NCI-H748 treated with DMSO at 0.1 percent for 48 hours (cell line): ENCODE data around the gene GON4L.
A peak's percentile ranks its signal among the peaks of the same experiment; 100 is the strongest.
"Not testable (repeated sequence)": the region's sequence is repeated elsewhere in the genome, so short reads cannot be mapped to it uniquely, and the experiment has no call there.

Experiments
- DNase-seq: peaks from one replicate; lab custom pipeline; 2025; lab: John Stamatoyannopoulos, UW

The GON4L gene

GRCh38 chr1:155748141-155748540 lies 108.9 kb downstream of the GON4L start:
- DNase-seq, result not testable (repeated sequence)

- not testable (repeated sequence) for DNase-seq
Measured at GRCh38 chr1:155747586-155747985, 109.4 kb downstream of the GON4L start.

GRCh38 chr1:155745284-155746228 lies 111.5 kb downstream of the GON4L start:
- peak; percentile 85 for DNase-seq

GRCh38 chr1:155744711-155745283 lies 112.2 kb downstream of the GON4L start:
- no peak for DNase-seq

- no peak for DNase-seq
Measured at GRCh38 chr1:155741908-155742307, 115.1 kb downstream of the GON4L start.

GRCh38 chr1:155740995-155741394 lies 116.0 kb downstream of the GON4L start:
- no peak for DNase-seq

GRCh38 chr1:155729031-155729898 lies 127.7 kb downstream of the GON4L start:
- peak; percentile 31 for DNase-seq

GRCh38 chr1:155725142-155725541 lies 131.9 kb downstream of the GON4L start:
- DNase-seq, result no peak

- no peak for DNase-seq
Measured at GRCh38 chr1:155719703-155720102, 137.3 kb downstream of the GON4L start.

- DNase-seq, result not testable (repeated sequence)
Measured at GRCh38 chr1:155718524-155719115, 138.4 kb downstream of the GON4L start.

GRCh38 chr1:155717041-155717440 lies 140.0 kb downstream of the GON4L start:
- no peak for DNase-seq

GRCh38 chr1:155715777-155716176 lies 141.2 kb downstream of the GON4L start:
- DNase-seq, result no peak

- DNase-seq, result not testable (repeated sequence)
Measured at GRCh38 chr1:155715056-155715455, 142.0 kb downstream of the GON4L start.

- no peak for DNase-seq
Measured at GRCh38 chr1:155713075-155713474, 143.9 kb downstream of the GON4L start.

- not testable (repeated sequence) for DNase-seq
Measured at GRCh38 chr1:155712636-155713035, 144.4 kb downstream of the GON4L start.

- not testable (repeated sequence) for DNase-seq
Measured at GRCh38 chr1:155711457-155711856, 145.6 kb downstream of the GON4L start.

GRCh38 chr1:155709391-155709790 lies 147.6 kb downstream of the GON4L start:
- no peak for DNase-seq

GRCh38 chr1:155706139-155706538 lies 150.9 kb downstream of the GON4L start:
- no peak for DNase-seq

- not testable (repeated sequence) for DNase-seq
Measured at GRCh38 chr1:155704414-155704813, 152.6 kb downstream of the GON4L start.

- no peak for DNase-seq
Measured at GRCh38 chr1:155703216-155703615, 153.8 kb downstream of the GON4L start.

GRCh38 chr1:155701675-155702074 lies 155.3 kb downstream of the GON4L start:
- not testable (repeated sequence) for DNase-seq
